Measurements from ENCODE around the gene PRR12.

Gene PRR12

GRCh38 chr19:49595819-49596404 is 4.9 kb downstream of the PRR12 start:
- H4K20me1 ChIP-seq (ENCODE audit: insufficient read depth, low read length), result no peaks in the 10 kb centered on the region
- H3K4me1 ChIP-seq (ENCODE audit: insufficient read depth, low read length, severe bottlenecking), result peaks cover 6% of the 10 kb centered on the region
- peaks cover 5% of the 10 kb centered on the region; the same call in 1 of the 2 replicates for H3K79me2 ChIP-seq (ENCODE audit: insufficient read depth, low read length)
- H3K9ac ChIP-seq (ENCODE audit: low read length), result no peak overlapping the region
- no peak overlapping the region for H2AFZ ChIP-seq (ENCODE audit: low read length)
- H3K4me2 ChIP-seq (ENCODE audit: low read length), result no peak overlapping the region
- no peaks in the 10 kb centered on the region for H3K9me2 ChIP-seq (ENCODE audit: low read depth, low read length)
- H3K36me3 ChIP-seq (ENCODE audit: insufficient read depth, low read length), result peaks cover 62% of the 10 kb centered on the region
- no peaks in the 10 kb centered on the region for H3K27me3 ChIP-seq (ENCODE audit: insufficient read depth, low read length)
- H3F3A ChIP-seq (ENCODE audit: insufficient read depth, low read length), result no peaks in the 10 kb centered on the region
- H3K27ac ChIP-seq (ENCODE audit: low read depth, low read length, poor library complexity, severe bottlenecking), result no peak overlapping the region
- H3K4me3 ChIP-seq (ENCODE audit: low read depth, low read length, poor library complexity, severe bottlenecking), result no peak overlapping the region
- TF ChIP-seq, protein P1, sequence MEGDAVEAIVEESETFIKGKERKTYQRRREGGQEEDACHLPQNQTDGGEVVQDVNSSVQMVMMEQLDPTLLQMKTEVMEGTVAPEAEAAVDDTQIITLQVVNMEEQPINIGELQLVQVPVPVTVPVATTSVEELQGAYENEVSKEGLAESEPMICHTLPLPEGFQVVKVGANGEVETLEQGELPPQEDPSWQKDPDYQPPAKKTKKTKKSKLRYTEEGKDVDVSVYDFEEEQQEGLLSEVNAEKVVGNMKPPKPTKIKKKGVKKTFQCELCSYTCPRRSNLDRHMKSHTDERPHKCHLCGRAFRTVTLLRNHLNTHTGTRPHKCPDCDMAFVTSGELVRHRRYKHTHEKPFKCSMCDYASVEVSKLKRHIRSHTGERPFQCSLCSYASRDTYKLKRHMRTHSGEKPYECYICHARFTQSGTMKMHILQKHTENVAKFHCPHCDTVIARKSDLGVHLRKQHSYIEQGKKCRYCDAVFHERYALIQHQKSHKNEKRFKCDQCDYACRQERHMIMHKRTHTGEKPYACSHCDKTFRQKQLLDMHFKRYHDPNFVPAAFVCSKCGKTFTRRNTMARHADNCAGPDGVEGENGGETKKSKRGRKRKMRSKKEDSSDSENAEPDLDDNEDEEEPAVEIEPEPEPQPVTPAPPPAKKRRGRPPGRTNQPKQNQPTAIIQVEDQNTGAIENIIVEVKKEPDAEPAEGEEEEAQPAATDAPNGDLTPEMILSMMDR (IDR thresholded peaks at IDR 0.05; ENCODE audit: low read length), result no peak
- no peak for TF ChIP-seq EZH2 (IDR thresholded peaks at IDR 0.05; ENCODE audit: borderline replicate concordance, low read length)
- no peaks in the 10 kb centered on the region for H3K9me3 ChIP-seq (ENCODE audit: low read length)

DNA sequence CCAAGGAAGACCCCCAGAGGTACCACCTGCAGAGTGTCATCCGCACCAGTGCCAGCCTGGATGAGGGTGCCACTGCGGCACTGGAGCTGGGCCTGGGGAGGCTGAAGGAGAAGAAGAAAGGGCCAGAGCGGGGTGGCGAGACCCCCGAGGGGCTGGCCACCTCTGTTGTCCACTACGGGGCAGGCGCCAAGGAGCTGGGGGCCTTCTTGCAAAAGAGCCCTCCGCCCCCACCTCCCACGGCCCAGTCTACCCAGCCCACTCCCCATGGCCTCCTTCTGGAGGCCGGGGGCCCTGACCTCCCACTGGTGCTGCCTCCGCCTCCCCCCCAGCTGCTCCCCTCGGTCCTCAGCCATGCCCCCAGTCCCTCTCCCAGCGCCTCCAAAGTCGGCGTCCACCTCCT is 5.4 kb downstream of the PRR12 start:
- Histone ChIP-seq H3K9ac (ENCODE audit: low read length) (no peak overlapping the region), H3K4me2 (ENCODE audit: low read length) (no peak overlapping the region), H3K27ac (ENCODE audit: low read depth, low read length, poor library complexity, severe bottlenecking) (no peak overlapping the region), H3K4me3 (ENCODE audit: low read depth, low read length, poor library complexity, severe bottlenecking) (no peak overlapping the region), H3F3A (ENCODE audit: insufficient read depth, low read length) (no peaks in the 10 kb centered on the region), H3K36me3 (ENCODE audit: insufficient read depth, low read length) (peaks cover 67% of the 10 kb centered on the region), H2AFZ (ENCODE audit: low read length) (no peak overlapping the region), H3K79me2 (ENCODE audit: insufficient read depth, low read length) (peaks cover 5% of the 10 kb centered on the region; the same call in 1 of the 2 replicates), H3K4me1 (ENCODE audit: insufficient read depth, low read length, severe bottlenecking) (peaks cover 6% of the 10 kb centered on the region), H3K27me3 (ENCODE audit: insufficient read depth, low read length) (no peaks in the 10 kb centered on the region), H3K9me3 (ENCODE audit: low read length) (no peaks in the 10 kb centered on the region), H4K20me1 (ENCODE audit: insufficient read depth, low read length) (no peaks in the 10 kb centered on the region), H3K9me2 (ENCODE audit: low read depth, low read length) (no peaks in the 10 kb centered on the region)
- TF ChIP-seq, protein P1 (IDR thresholded peaks at IDR 0.05; ENCODE audit: low read length), result no peak
- no peak for TF ChIP-seq EZH2 (IDR thresholded peaks at IDR 0.05; ENCODE audit: borderline replicate concordance, low read length)

- Histone ChIP-seq H3K9me3 (ENCODE audit: low read length) (no peaks in the 10 kb centered on the region), H3K9ac (ENCODE audit: low read length) (no peak overlapping the region), H3F3A (ENCODE audit: insufficient read depth, low read length) (no peaks in the 10 kb centered on the region), H3K27me3 (ENCODE audit: insufficient read depth, low read length) (no peaks in the 10 kb centered on the region), H2AFZ (ENCODE audit: low read length) (no peak overlapping the region), H3K4me3 (ENCODE audit: low read depth, low read length, poor library complexity, severe bottlenecking) (no peak overlapping the region), H3K4me2 (ENCODE audit: low read length) (no peak overlapping the region), H3K36me3 (ENCODE audit: insufficient read depth, low read length) (peaks cover 74% of the 10 kb centered on the region), H3K9me2 (ENCODE audit: low read depth, low read length) (no peaks in the 10 kb centered on the region), H4K20me1 (ENCODE audit: insufficient read depth, low read length) (no peaks in the 10 kb centered on the region), H3K79me2 (ENCODE audit: insufficient read depth, low read length) (no peaks in the 10 kb centered on the region), H3K4me1 (ENCODE audit: insufficient read depth, low read length, severe bottlenecking) (peaks cover 6% of the 10 kb centered on the region), H3K27ac (ENCODE audit: low read depth, low read length, poor library complexity, severe bottlenecking) (no peak overlapping the region)
- no peak for TF ChIP-seq EZH2 (IDR thresholded peaks at IDR 0.05; ENCODE audit: borderline replicate concordance, low read length)
- TF ChIP-seq, protein P1 (IDR thresholded peaks at IDR 0.05; ENCODE audit: low read length), result no peak
Observed at GRCh38 chr19:49596954-49597702, 6.1 kb downstream of the PRR12 start.
